SJCRH30 (cell line): ENCODE results near the gene SEZ6L2. TPM values are rescaled to one million over a fixed set of nuclear protein-coding genes. Genes with fewer than 3 reads are reported as not detected.
A peak's percentile ranks its signal among the peaks of the same experiment; 100 is the strongest.
"Not testable (repeated sequence)": the region's sequence is repeated elsewhere in the genome, so short reads cannot be mapped to it uniquely, and the experiment has no call there.

Source experiments
- DNase-seq, 2 experiments: peaks; one replicate each; pipeline ENCODE4 v3.0.0-alpha.2; 2015 to 2020
- H3K27ac ChIP-seq: fragments of 250-450 bp; sonication (Bioruptor Pico); 2 replicates; pipeline ENCODE4 v1.5.1; 2020; ENCODE audit warnings: mild to moderate bottlenecking, moderate library complexity
- H3K27me3 ChIP-seq: fragments of 250-450 bp; sonication (Bioruptor Pico); 2 replicates; pipeline ENCODE4 v1.5.1; 2020; ENCODE audit warnings: mild to moderate bottlenecking, moderate library complexity
- H3K36me3 ChIP-seq: fragments of 250-450 bp; sonication (Bioruptor Pico); 2 replicates; pipeline ENCODE4 v1.5.1; 2020; ENCODE audit warnings: mild to moderate bottlenecking, moderate library complexity
- H3K4me1 ChIP-seq: fragments of 250-450 bp; sonication (Bioruptor Pico); 2 replicates; pipeline ENCODE4 v1.5.1; 2020; ENCODE audit warnings: mild to moderate bottlenecking, moderate library complexity
- H3K4me3 ChIP-seq: fragments of 250-450 bp; sonication (Bioruptor Pico); 2 replicates; pipeline ENCODE4 v1.5.1; 2020; ENCODE audit warnings: mild to moderate bottlenecking, moderate library complexity
- H3K9me3 ChIP-seq: fragments of 250-450 bp; sonication (Bioruptor Pico); replicated peaks from 2 replicates; pipeline ENCODE4 v1.5.1; 2020; ENCODE audit warnings: mild to moderate bottlenecking, moderate library complexity
- total RNA-seq: library from RNA; depleted of rRNA; stranded (reverse); fragments of >200 nt; shearing (Covaris generic); gene quantifications from 2 replicates; pipeline ENCODE4 v1.2.3, GENCODE V29; 2014

SEZ6L2 gene
- total RNA-seq, 1 experiment from 2014 or later, result not detected

GRCh38 chr16:29840240-29840639, 59.1 kb downstream of the SEZ6L2 start:
- no peaks in the 10 kb centered on the region for H3K9me3 ChIP-seq
- H3K27ac ChIP-seq, result no peak overlapping the region
- no peak for DNase-seq
- no peak overlapping the region for H3K4me3 ChIP-seq
- no peaks in the 10 kb centered on the region for H3K27me3 ChIP-seq
- no peaks in the 10 kb centered on the region for H3K36me3 ChIP-seq
- no peaks in the 10 kb centered on the region for H3K4me1 ChIP-seq

- no peaks in the 10 kb centered on the region for H3K36me3 ChIP-seq
- DNase-seq, result no peak
- no peaks in the 10 kb centered on the region for H3K27me3 ChIP-seq
Measured at GRCh38 chr16:29839822-29840221, 59.5 kb downstream of the SEZ6L2 start.

GRCh38 chr16:29837841-29838240, 61.5 kb downstream of the SEZ6L2 start:
- no peaks in the 10 kb centered on the region for H3K36me3 ChIP-seq
- H3K27ac ChIP-seq, result no peak overlapping the region
- H3K4me3 ChIP-seq, result no peak overlapping the region
- H3K4me1 ChIP-seq, result no peaks in the 10 kb centered on the region
- no peaks in the 10 kb centered on the region for H3K27me3 ChIP-seq
- no peaks in the 10 kb centered on the region for H3K9me3 ChIP-seq
- DNase-seq, result no peak

More at GRCh38 chr16:29839822-29840221, 59.5 kb downstream of the SEZ6L2 start:
- Histone ChIP-seq H3K4me3 (no peak overlapping the region), H3K9me3 (no peaks in the 10 kb centered on the region), H3K4me1 (no peaks in the 10 kb centered on the region), H3K27ac (no peak overlapping the region)

- Histone ChIP-seq H3K9me3 (no peaks in the 10 kb centered on the region), H3K4me1 (no peaks in the 10 kb centered on the region), H3K36me3 (no peaks in the 10 kb centered on the region), H3K4me3 (no peak overlapping the region), H3K27me3 (no peaks in the 10 kb centered on the region), H3K27ac (no peak overlapping the region)
- DNase-seq, result no peak
Measured at GRCh38 chr16:29836623-29837022, 62.7 kb downstream of the SEZ6L2 start.

GRCh38 chr16:29835926-29836325, 63.4 kb downstream of the SEZ6L2 start:
- DNase-seq, result no peak
- H3K4me3 ChIP-seq, result no peak overlapping the region
- H3K36me3 ChIP-seq, result no peaks in the 10 kb centered on the region
- H3K9me3 ChIP-seq, result no peaks in the 10 kb centered on the region
- no peak overlapping the region for H3K27ac ChIP-seq
- no peaks in the 10 kb centered on the region for H3K27me3 ChIP-seq
- no peaks in the 10 kb centered on the region for H3K4me1 ChIP-seq

GRCh38 chr16:29834079-29834478, 65.3 kb downstream of the SEZ6L2 start:
- Histone ChIP-seq H3K4me1 (no peaks in the 10 kb centered on the region), H3K27ac (no peak overlapping the region), H3K4me3 (no peak overlapping the region), H3K27me3 (no peaks in the 10 kb centered on the region), H3K36me3 (no peaks in the 10 kb centered on the region), H3K9me3 (no peaks in the 10 kb centered on the region)
- no peak for DNase-seq

GRCh38 chr16:29833219-29833618, 66.1 kb downstream of the SEZ6L2 start:
- H3K4me3 ChIP-seq, H3K27ac ChIP-seq, H3K27me3 ChIP-seq, H3K36me3 ChIP-seq, DNase-seq, H3K4me1 ChIP-seq, H3K9me3 ChIP-seq: not testable (repeated sequence)

- no peaks in the 10 kb centered on the region for H3K27me3 ChIP-seq
- H3K36me3 ChIP-seq, result no peaks in the 10 kb centered on the region
- DNase-seq, result no peak
- H3K27ac ChIP-seq, result no peak overlapping the region
- H3K4me1 ChIP-seq, result no peaks in the 10 kb centered on the region
- H3K4me3 ChIP-seq, result no peak overlapping the region
- H3K9me3 ChIP-seq, result no peaks in the 10 kb centered on the region
Measured at GRCh38 chr16:29831490-29831889, 67.9 kb downstream of the SEZ6L2 start.

GRCh38 chr16:29830774-29831173, 68.6 kb downstream of the SEZ6L2 start:
- Histone ChIP-seq H3K4me1 (peaks cover 2% of the 10 kb centered on the region), H3K27me3 (no peaks in the 10 kb centered on the region), H3K36me3 (no peaks in the 10 kb centered on the region), H3K4me3 (no peak overlapping the region), H3K27ac (no peak overlapping the region), H3K9me3 (no peaks in the 10 kb centered on the region)
- DNase-seq, result no peak

- no peak overlapping the region for H3K4me3 ChIP-seq
- no peaks in the 10 kb centered on the region for H3K9me3 ChIP-seq
- DNase-seq, result no peak
- H3K4me1 ChIP-seq, result peaks cover 16% of the 10 kb centered on the region
- no peak overlapping the region; the same call in 1 of the 2 replicates for H3K27ac ChIP-seq
- H3K36me3 ChIP-seq, result no peaks in the 10 kb centered on the region
- H3K27me3 ChIP-seq, result no peaks in the 10 kb centered on the region
Measured at GRCh38 chr16:29826342-29826695, 73.0 kb downstream of the SEZ6L2 start.

GRCh38 chr16:29825145-29826044, 74.0 kb downstream of the SEZ6L2 start:
- peaks cover 25% of the 10 kb centered on the region for H3K4me1 ChIP-seq
- H3K9me3 ChIP-seq, result no peaks in the 10 kb centered on the region
- no peaks in the 10 kb centered on the region for H3K27me3 ChIP-seq
- H3K27ac ChIP-seq, result peak overlapping the region; percentile 57
- H3K4me3 ChIP-seq, result no peak overlapping the region
- peak; percentile 51 to 56 for DNase-seq
- no peaks in the 10 kb centered on the region for H3K36me3 ChIP-seq

- no peaks in the 10 kb centered on the region for H3K9me3 ChIP-seq
- H3K4me1 ChIP-seq, result peaks cover 27% of the 10 kb centered on the region
- H3K36me3 ChIP-seq, result no peaks in the 10 kb centered on the region
- DNase-seq, result no peak
- peak overlapping the region; percentile 57; the same call in 1 of the 2 replicates for H3K27ac ChIP-seq
- H3K27me3 ChIP-seq, result no peaks in the 10 kb centered on the region
- no peak overlapping the region for H3K4me3 ChIP-seq
Measured at GRCh38 chr16:29824589-29825144, 74.7 kb downstream of the SEZ6L2 start.

- H3K27ac ChIP-seq, result no peak overlapping the region
- DNase-seq, result no peak
- H3K4me3 ChIP-seq, result no peak overlapping the region
- H3K4me1 ChIP-seq, result peaks cover 27% of the 10 kb centered on the region
- H3K36me3 ChIP-seq, result no peaks in the 10 kb centered on the region; the same call in 1 of the 2 replicates
- no peaks in the 10 kb centered on the region for H3K27me3 ChIP-seq
- H3K9me3 ChIP-seq, result no peaks in the 10 kb centered on the region
Measured at GRCh38 chr16:29821643-29822115, 77.7 kb downstream of the SEZ6L2 start.
